ENCODE measurements around the gene GRAMD2A. TPM values are rescaled to one million over a fixed set of nuclear protein-coding genes. Genes with fewer than 3 reads are reported as not detected.
"Not testable (repeated sequence)": the region's sequence is repeated elsewhere in the genome, so short reads cannot be mapped to it uniquely, and the experiment has no call there.

GRAMD2A gene
- total RNA-seq, 1 donor from 2014 or later, result 1.2 TPM

GRCh38 chr15:72193836-72194396 lies 3.7 kb downstream of the GRAMD2A start:
- FAIRE-seq, result no peak
- no peak for DNase-seq (ENCODE audit: low spot score in 2 of 2)

- FAIRE-seq (no peak), DNase-seq (ENCODE audit: low spot score in 2 of 2) (no peak)
Observed at GRCh38 chr15:72192416-72192815, 5.2 kb downstream of the GRAMD2A start.

GRCh38 chr15:72189250-72189902 lies 8.2 kb downstream of the GRAMD2A start:
- no peak for DNase-seq (ENCODE audit: low spot score in 2 of 2)
- no peak for FAIRE-seq

- DNase-seq (ENCODE audit: low spot score in 2 of 2) (no peak), FAIRE-seq (no peak)
Observed at GRCh38 chr15:72184165-72184811, 13.3 kb downstream of the GRAMD2A start.

GRCh38 chr15:72183781-72184164 lies 13.8 kb downstream of the GRAMD2A start:
- DNase-seq (ENCODE audit: low spot score in 2 of 2) (no peak), FAIRE-seq (no peak)

GRCh38 chr15:72182673-72183072 lies 14.9 kb downstream of the GRAMD2A start:
- FAIRE-seq (no peak), DNase-seq (ENCODE audit: low spot score in 2 of 2) (no peak)

GRCh38 chr15:72182244-72182643 lies 15.3 kb downstream of the GRAMD2A start:
- DNase-seq (ENCODE audit: low spot score in 2 of 2) (no peak), FAIRE-seq (no peak)

- FAIRE-seq (no peak), DNase-seq (ENCODE audit: low spot score in 2 of 2) (no peak)
Observed at GRCh38 chr15:72180761-72181324, 16.7 kb downstream of the GRAMD2A start.

- no peak for FAIRE-seq
- peak; percentile 58 to 61 for DNase-seq (ENCODE audit: low spot score in 2 of 2)
Observed at GRCh38 chr15:72179950-72180581, 17.5 kb downstream of the GRAMD2A start.

GRCh38 chr15:72178976-72179585 lies 18.5 kb downstream of the GRAMD2A start:
- DNase-seq (ENCODE audit: low spot score in 2 of 2) (no peak), FAIRE-seq (no peak)

GRCh38 chr15:72176743-72177142 lies 20.8 kb downstream of the GRAMD2A start:
- DNase-seq (ENCODE audit: low spot score in 2 of 2), result no peak
- FAIRE-seq, result no peak

GRCh38 chr15:72176159-72176558 lies 21.4 kb downstream of the GRAMD2A start:
- DNase-seq (ENCODE audit: low spot score in 2 of 2), result no peak
- no peak for FAIRE-seq

- DNase-seq (ENCODE audit: low spot score in 2 of 2) (no peak), FAIRE-seq (no peak)
Observed at GRCh38 chr15:72175186-72176044, 22.2 kb downstream of the GRAMD2A start.

GRCh38 chr15:72174551-72175165 lies 22.9 kb downstream of the GRAMD2A start:
- FAIRE-seq (no peak), DNase-seq (ENCODE audit: low spot score in 2 of 2) (no peak)

GRCh38 chr15:72173864-72174550 lies 23.6 kb downstream of the GRAMD2A start:
- FAIRE-seq (no peak), DNase-seq (ENCODE audit: low spot score in 2 of 2) (no peak)

GRCh38 chr15:72173401-72173800 lies 24.2 kb downstream of the GRAMD2A start:
- FAIRE-seq, result no peak

GRCh38 chr15:72172796-72173195 lies 24.8 kb downstream of the GRAMD2A start:
- FAIRE-seq (no peak), DNase-seq (ENCODE audit: low spot score in 2 of 2) (no peak)

More at GRCh38 chr15:72173401-72173800, 24.2 kb downstream of the GRAMD2A start:
- no peak for DNase-seq (ENCODE audit: low spot score in 2 of 2)

GRCh38 chr15:72171978-72172377 lies 25.6 kb downstream of the GRAMD2A start:
- DNase-seq (ENCODE audit: low spot score in 2 of 2); FAIRE-seq: not testable (repeated sequence)

GRCh38 chr15:72170691-72171090 lies 26.9 kb downstream of the GRAMD2A start:
- FAIRE-seq (no peak), DNase-seq (ENCODE audit: low spot score in 2 of 2) (no peak)

All from frontal cortex (tissue), 4 donors.